Fibroblast of villous mesenchyme (primary cell): ENCODE results near the gene BEST2. TPM values are rescaled to one million over a fixed set of nuclear protein-coding genes. Genes with fewer than 3 reads are reported as not detected.

Experiments
- DNase-seq: peaks from one replicate; pipeline ENCODE4 v3.0.0-alpha.2; 2010; ENCODE audit warnings: low read depth
- H3K4me3 ChIP-seq: 2 replicates; pipeline ENCODE4 v1.5.1; 2011; ENCODE audit warnings: low read depth, mild to moderate bottlenecking, low read length
- total RNA-seq: library from RNA; depleted of rRNA; stranded (reverse); fragments of >200 nt; gene quantifications from 2 replicates; pipeline ENCODE4 v1.2.3, GENCODE V29; 2012
- TF ChIP-seq, protein P1 (sequence below): IDR thresholded peaks from 2 replicates; pipeline ENCODE4 v1.5.1; 2012; ENCODE audit warnings: low read depth, mild to moderate bottlenecking, low read length; ENCODE audit not compliant: insufficient read depth

The BEST2 gene
- total RNA-seq, 1 donor = not detected

DNA sequence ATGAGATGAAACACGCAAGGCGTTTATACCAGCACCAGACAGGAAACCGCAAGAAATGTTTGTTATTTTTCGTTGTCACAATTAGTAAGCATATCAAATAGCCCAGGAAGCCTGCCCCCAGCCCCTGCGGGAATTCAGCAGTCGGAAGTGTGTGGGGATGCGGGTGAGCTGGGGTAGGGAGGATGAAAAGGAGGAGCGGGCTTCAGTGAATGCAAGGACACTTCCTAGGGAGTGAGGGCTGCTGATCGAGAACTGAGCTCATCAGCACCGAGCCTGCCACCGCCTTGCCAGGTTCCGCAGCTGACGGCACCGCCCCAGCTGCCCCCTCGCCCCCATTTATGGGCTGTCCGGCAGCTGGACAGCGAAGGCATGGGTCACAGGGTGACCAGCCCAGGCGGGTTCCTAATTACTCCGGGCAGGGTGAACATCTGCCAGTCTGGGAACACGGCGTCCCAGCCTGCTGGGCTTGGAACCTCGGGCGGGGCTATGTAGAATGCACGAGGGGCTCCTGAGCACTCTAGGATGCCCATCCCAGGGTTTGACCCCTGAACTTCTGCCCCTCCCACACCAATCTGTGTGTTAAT lies 1.6 kb upstream of the BEST2 start:
- H3K4me3 ChIP-seq = peak overlapping the region; percentile 36
- TF ChIP-seq, protein P1, sequence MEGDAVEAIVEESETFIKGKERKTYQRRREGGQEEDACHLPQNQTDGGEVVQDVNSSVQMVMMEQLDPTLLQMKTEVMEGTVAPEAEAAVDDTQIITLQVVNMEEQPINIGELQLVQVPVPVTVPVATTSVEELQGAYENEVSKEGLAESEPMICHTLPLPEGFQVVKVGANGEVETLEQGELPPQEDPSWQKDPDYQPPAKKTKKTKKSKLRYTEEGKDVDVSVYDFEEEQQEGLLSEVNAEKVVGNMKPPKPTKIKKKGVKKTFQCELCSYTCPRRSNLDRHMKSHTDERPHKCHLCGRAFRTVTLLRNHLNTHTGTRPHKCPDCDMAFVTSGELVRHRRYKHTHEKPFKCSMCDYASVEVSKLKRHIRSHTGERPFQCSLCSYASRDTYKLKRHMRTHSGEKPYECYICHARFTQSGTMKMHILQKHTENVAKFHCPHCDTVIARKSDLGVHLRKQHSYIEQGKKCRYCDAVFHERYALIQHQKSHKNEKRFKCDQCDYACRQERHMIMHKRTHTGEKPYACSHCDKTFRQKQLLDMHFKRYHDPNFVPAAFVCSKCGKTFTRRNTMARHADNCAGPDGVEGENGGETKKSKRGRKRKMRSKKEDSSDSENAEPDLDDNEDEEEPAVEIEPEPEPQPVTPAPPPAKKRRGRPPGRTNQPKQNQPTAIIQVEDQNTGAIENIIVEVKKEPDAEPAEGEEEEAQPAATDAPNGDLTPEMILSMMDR = no peak
- peak; percentile 64 for DNase-seq

DNA sequence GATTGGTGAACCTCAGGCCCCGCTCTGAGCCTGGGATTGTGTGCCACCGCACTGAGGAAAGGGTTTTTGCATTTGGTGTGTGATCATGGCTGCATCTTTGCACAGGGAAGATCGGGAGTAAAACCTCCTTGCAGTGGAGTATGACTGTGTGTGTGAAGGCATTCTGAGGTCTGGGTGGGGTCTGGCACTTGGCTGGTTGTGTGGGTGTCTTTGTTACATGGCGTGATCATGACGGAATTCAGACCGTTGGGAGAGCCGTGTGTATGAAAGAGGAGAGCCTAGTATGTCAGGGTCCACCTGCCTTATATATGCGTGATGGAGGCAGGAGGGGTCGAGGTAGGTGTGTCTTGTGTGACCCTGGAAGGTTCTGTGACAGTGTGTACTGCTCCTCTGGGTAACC lies 740 bp upstream of the BEST2 start:
- DNase-seq = no peak
- H3K4me3 ChIP-seq = no peak overlapping the region
- TF ChIP-seq, protein P1 = no peak

- DNase-seq = no peak
- TF ChIP-seq, protein P1 = no peak
These were observed 628 bp downstream of the BEST2 start for GRCh38 chr19:12752056-12752781.

DNA sequence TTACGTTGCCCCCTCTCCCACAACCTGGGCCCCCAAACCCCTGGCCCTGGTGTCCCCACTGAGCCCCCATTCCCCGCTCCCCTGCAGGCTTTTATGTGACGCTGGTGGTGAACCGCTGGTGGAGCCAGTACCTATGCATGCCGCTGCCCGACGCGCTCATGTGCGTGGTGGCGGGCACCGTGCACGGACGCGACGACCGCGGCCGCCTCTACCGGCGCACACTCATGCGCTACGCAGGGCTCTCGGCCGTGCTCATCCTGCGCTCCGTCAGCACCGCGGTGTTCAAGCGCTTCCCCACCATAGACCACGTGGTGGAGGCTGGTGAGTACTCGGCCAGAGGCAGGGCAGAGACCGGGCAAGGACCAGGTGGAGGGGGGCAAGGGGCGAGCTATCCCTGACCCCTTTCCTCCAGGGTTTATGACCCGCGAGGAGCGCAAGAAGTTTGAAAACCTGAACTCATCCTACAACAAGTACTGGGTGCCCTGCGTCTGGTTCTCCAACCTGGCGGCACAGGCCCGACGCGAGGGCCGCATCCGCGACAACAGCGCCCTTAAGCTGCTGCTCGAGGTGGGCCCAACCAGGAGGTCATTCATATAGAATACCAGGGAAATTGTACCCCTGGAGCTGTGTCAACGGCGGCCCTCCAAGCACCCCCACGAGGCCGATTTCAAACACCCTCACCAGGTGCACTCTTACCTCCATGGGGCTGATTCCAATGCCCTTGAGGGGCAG lies 3.0 kb downstream of the BEST2 start:
- DNase-seq = no peak
- TF ChIP-seq, protein P1 = no peak
- H3K4me3 ChIP-seq = no peak overlapping the region

More at GRCh38 chr19:12752056-12752781, 628 bp downstream of the BEST2 start:
- H3K4me3 ChIP-seq = no peak overlapping the region

DNA sequence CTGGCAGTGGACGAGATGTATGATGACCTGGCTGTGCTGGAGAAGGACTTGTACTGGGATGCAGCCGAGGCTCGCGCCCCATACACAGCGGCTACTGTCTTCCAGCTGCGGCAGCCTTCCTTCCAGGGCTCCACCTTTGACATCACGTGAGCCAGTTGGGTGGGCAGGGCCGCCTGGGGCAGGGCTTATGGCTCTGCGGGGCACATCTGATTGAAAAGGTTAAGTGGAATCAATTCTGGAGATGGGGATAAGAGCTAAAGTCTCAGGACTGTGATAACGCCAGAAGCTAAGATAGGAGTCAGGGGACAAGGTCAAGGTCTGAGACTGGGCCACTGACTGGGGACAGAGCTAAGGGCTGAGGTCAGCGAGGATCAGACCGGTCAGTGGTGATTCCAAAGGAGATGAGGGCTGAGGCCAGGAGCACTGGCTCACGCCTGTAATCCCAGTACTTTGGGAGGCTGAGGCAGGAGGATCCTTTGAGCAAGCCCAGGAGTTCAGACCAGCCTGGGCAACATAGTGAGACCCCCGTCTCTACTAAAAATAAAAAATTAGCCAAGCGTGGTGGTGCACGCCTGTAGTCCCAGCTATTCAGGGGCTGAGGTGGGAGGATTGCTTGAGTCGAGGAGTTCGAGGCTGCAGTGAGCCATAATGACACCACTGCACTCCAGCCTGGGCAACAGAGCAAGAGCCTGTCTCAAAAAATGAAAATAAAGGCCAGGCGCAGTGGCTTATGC lies 4.7 kb downstream of the BEST2 start:
- TF ChIP-seq, protein P1 = no peak
- H3K4me3 ChIP-seq = no peak overlapping the region
- no peak for DNase-seq

- peak overlapping the region; percentile 52 for H3K4me3 ChIP-seq
- DNase-seq = peak; percentile 76
- TF ChIP-seq, protein P1 = peak; percentile 90
These were observed 6.1 kb downstream of the BEST2 start for GRCh38 chr19:12757544-12758274.
